Stimulated activated naive CD8-positive, alpha-beta T cell treated with anti-CD3 and anti-CD28 coated beads, Interleukin-15, amount 100 ng/mL, for 72 hours (primary cell): ENCODE results near the gene ZNF516.

Experiments
- ATAC-seq: fragments of 150-1000 bp; cut with Tn5 transposase; 2 replicates; pipeline ENCODE4 v1.10.0; 2021; ENCODE audit warnings: mild to moderate bottlenecking, moderate library complexity
- DNase-seq, 2 donors: peaks; one replicate each; pipeline ENCODE4 v3.0.0; 2021 to 2022
- H3K27ac Mint-ChIP-seq, 2 donors: one replicate each; pipeline ENCODE4 v1.8.0; 2022; ENCODE audit warnings: mild to moderate bottlenecking in 2 of 2, mixed read lengths in 2 of 2, moderate library complexity in 2 of 2
- H3K27me3 Mint-ChIP-seq: one replicate; pipeline ENCODE4 v1.8.0; 2022; ENCODE audit warnings: mixed read lengths
- H3K4me1 Mint-ChIP-seq: one replicate; pipeline ENCODE4 v1.8.0; 2022; ENCODE audit warnings: mild to moderate bottlenecking, mixed read lengths
- H3K4me3 Mint-ChIP-seq, 2 donors: one replicate each; pipeline ENCODE4 v1.8.0; 2022; ENCODE audit warnings: mild to moderate bottlenecking in 2 of 2, mixed read lengths in 2 of 2, moderate library complexity in 1 of 2
- H3K9me3 Mint-ChIP-seq, 2 donors: one replicate each; pipeline ENCODE4 v1.8.0; 2022; ENCODE audit warnings: mixed read lengths in 2 of 2

Gene ZNF516

GRCh38 chr18:76335859-76336640, 159.0 kb downstream of the ZNF516 start:
- H3K4me3 Mint-ChIP-seq: no peak overlapping the region
- ATAC-seq (no peak), DNase-seq (no peak)
- no peaks in the 10 kb centered on the region for H3K4me1 Mint-ChIP-seq
- H3K27me3 Mint-ChIP-seq: no peaks in the 10 kb centered on the region
- peaks cover 17 to 21% of the 10 kb centered on the region in 2 donors for H3K9me3 Mint-ChIP-seq
- H3K27ac Mint-ChIP-seq: no peak overlapping the region

DNA sequence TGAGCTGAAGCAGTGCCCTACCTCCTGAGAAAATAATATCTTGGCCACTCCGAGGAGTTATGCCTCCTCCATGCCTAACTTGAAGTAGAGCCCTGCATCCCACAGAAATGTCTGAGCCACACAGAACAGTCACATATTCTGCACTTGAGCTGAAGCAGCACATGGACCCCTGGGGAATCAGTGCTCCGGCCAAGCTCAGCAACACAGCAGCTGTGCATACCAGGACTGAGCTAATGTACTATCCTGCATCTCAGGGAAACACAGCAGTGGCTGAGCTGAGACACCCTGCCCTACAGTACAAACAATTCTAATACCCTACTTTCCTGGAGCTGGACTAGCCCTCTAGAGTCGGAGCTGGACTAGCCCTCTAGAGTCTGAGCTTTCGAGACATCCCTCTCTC, 166.9 kb downstream of the ZNF516 start:
- Mint-ChIP-seq H3K4me1 (peaks cover 8% of the 10 kb centered on the region), H3K9me3 (peaks cover 19 to 30% of the 10 kb centered on the region in 2 donors), H3K4me3 (no peak overlapping the region), H3K27ac (peak overlapping the region in 1 of 2 donors; percentile 22), H3K27me3 (peaks cover 10% of the 10 kb centered on the region)
- DNase-seq (no peak), ATAC-seq (no peak)

DNA sequence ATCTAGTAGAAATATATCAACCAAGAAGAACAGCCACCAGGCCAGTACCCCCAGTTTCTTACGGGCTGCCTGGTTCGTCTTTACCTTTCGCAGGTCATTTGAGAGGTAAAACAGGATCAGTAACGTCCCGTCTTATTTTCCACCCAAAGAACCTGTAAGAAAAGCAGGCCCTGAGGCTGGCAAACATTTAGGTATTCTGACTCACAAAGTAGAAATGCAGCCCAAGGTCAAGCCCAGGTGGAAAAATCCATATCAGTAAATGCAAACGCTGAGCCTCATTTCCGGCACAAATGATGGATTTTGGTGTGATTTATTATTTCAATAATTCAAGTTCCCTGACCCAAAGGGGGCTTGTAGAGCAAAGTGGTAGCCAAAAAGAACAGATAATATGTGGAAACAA, 171.2 kb downstream of the ZNF516 start:
- DNase-seq: no peak
- Mint-ChIP-seq H3K4me1 (no peaks in the 10 kb centered on the region), H3K27ac (no peak overlapping the region)

DNA sequence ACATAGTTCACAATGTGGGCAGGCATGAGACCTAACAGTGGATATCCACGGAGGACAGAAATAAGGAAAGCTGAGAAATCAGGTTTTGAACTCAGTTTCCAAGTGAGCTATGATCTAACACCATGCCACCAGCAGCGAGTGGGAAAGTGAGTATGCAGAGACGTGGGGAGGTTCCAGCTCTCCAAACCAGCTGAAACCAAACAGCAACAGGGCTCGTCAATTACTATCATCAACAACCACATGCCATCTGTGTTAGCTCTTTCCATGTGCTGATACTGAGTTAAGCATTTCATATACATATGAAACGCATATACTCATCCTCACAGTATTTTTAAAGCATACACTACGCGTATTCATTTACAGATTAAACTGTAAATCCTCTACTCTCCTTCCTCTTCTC, 172.4 kb downstream of the ZNF516 start:
- no peaks in the 10 kb centered on the region for H3K4me1 Mint-ChIP-seq
- H3K27me3 Mint-ChIP-seq: peaks cover 9% of the 10 kb centered on the region
- no peak overlapping the region for H3K4me3 Mint-ChIP-seq
- H3K9me3 Mint-ChIP-seq: no peaks in the 10 kb centered on the region
- no peak for ATAC-seq
- no peak for DNase-seq
- H3K27ac Mint-ChIP-seq: no peak overlapping the region

More for the DNA sequence above, 171.2 kb downstream of the ZNF516 start:
- no peak for ATAC-seq
- H3K27me3 Mint-ChIP-seq: peaks cover 10% of the 10 kb centered on the region
- H3K9me3 Mint-ChIP-seq: peaks cover 0 to 3% of the 10 kb centered on the region in 2 donors
- H3K4me3 Mint-ChIP-seq: no peak overlapping the region

DNA sequence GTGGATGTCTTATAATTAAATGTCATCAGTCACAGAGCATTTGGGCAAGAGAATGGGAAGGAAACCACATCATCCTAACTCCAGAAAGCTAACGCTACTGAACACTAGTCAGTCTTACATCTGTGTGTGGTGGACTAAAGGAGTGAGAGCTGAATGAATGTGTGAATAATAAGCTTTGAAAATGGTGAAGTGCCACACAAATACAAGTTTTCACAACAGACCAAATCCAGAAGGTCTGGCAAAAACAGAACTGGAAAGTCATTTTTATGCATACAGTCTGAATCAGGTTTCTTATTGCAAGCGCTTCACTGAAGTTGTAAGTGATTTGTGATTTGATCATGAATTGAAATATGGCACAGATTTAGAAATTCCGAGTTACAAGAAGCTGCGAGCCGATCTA, 175.7 kb downstream of the ZNF516 start:
- Mint-ChIP-seq H3K4me3 (no peak overlapping the region), H3K27ac (no peak overlapping the region), H3K27me3 (no peaks in the 10 kb centered on the region), H3K9me3 (no peaks in the 10 kb centered on the region), H3K4me1 (no peaks in the 10 kb centered on the region)
- ATAC-seq (no peak), DNase-seq (no peak)

GRCh38 chr18:76318607-76319006, 176.4 kb downstream of the ZNF516 start:
- Mint-ChIP-seq H3K4me3 (no peak overlapping the region), H3K27me3 (no peaks in the 10 kb centered on the region), H3K27ac (no peak overlapping the region), H3K9me3 (no peaks in the 10 kb centered on the region), H3K4me1 (no peaks in the 10 kb centered on the region)
- no peak for DNase-seq
- no peak for ATAC-seq

GRCh38 chr18:76317136-76317535, 177.9 kb downstream of the ZNF516 start:
- DNase-seq (no peak), ATAC-seq (no peak)
- Mint-ChIP-seq H3K4me3 (no peak overlapping the region), H3K27ac (no peak overlapping the region), H3K27me3 (no peaks in the 10 kb centered on the region), H3K4me1 (no peaks in the 10 kb centered on the region), H3K9me3 (no peaks in the 10 kb centered on the region)

- ATAC-seq: no peak
- H3K4me1 Mint-ChIP-seq: no peaks in the 10 kb centered on the region
- no peaks in the 10 kb centered on the region for H3K27me3 Mint-ChIP-seq
- DNase-seq: no peak
- no peaks in the 10 kb centered on the region for H3K9me3 Mint-ChIP-seq
- no peak overlapping the region for H3K4me3 Mint-ChIP-seq
- peak overlapping the region in 1 of 2 donors; percentile 27 for H3K27ac Mint-ChIP-seq
These were observed 179.3 kb downstream of the ZNF516 start for GRCh38 chr18:76315722-76316230.

- H3K4me3 Mint-ChIP-seq: no peak overlapping the region
- H3K4me1 Mint-ChIP-seq: no peaks in the 10 kb centered on the region
- no peaks in the 10 kb centered on the region for H3K27me3 Mint-ChIP-seq
- ATAC-seq: no peak
- DNase-seq: no peak
- H3K9me3 Mint-ChIP-seq: no peaks in the 10 kb centered on the region
- H3K27ac Mint-ChIP-seq: no peak overlapping the region
These were observed 180.5 kb downstream of the ZNF516 start for GRCh38 chr18:76314496-76314895.

DNA sequence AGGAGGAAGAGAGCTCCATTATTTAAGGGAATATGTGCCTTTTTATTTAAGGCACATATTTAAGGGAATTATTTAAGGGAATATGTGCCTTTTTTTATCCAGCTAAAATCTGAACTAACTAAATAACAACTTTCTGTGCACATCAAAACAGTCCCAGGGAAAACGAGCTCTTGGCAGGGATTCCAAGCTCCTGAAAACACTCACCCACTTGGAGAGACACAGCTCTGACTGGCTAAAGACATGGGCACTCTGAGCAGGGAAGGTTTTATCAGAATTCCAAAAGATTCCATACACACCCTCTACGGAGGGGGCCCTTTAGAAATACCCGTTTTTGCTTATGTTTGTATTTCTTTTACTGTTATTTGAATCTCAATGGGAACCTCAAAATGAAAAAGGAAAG, 181.0 kb downstream of the ZNF516 start:
- ATAC-seq: no peak
- Mint-ChIP-seq H3K27ac (no peak overlapping the region), H3K4me3 (no peak overlapping the region), H3K9me3 (no peaks in the 10 kb centered on the region), H3K27me3 (no peaks in the 10 kb centered on the region), H3K4me1 (no peaks in the 10 kb centered on the region)
- DNase-seq: no peak
